Heart right ventricle (tissue), 16 donors: ENCODE data around the gene RFX3. TPM values are rescaled to one million over a fixed set of nuclear protein-coding genes. Genes with fewer than 3 reads are reported as not detected.

Experiments used
- ATAC-seq, 8 donors: fragments of 200-7000 bp; cut with Tn5 transposase; one replicate each; pipeline ENCODE4 v1.9.1; 2020; ENCODE audit warnings: mild to moderate bottlenecking in 8 of 8, moderate library complexity in 8 of 8, moderate number of reproducible peaks in 1 of 8
- DNase-seq, 2 donors: peaks; one replicate each; pipeline ENCODE4 v3.0.0-alpha.2; 2020
- H3K27ac ChIP-seq, 10 donors: fragments of 200-600 bp; sonication (generic) in 2 of 10; one replicate each; pipeline versions ENCODE4 v1.5.0 to v1.8.0; 2020 to 2022; ENCODE audit warnings: mild to moderate bottlenecking in 3 of 10
- H3K27me3 ChIP-seq, 7 donors: fragments of 200-600 bp; one replicate each; pipeline ENCODE4 v1.8.0; 2021 to 2022; ENCODE audit warnings: mild to moderate bottlenecking in 2 of 7
- H3K36me3 ChIP-seq, 9 donors: fragments of 200-600 bp; sonication (generic) in 1 of 9; one replicate each; pipeline versions ENCODE4 v1.5.0 to v1.8.0; 2020 to 2022; ENCODE audit warnings: mild to moderate bottlenecking in 2 of 9
- H3K4me1 ChIP-seq, 9 donors: fragments of 200-600 bp; sonication (generic) in 1 of 9; one replicate each; pipeline versions ENCODE4 v1.5.0 to v1.8.0; 2020 to 2022; ENCODE audit warnings: mild to moderate bottlenecking in 4 of 9
- H3K4me3 ChIP-seq, 10 donors: fragments of 200-600 bp; sonication (generic) in 2 of 10; one replicate each; pipeline versions ENCODE4 v1.5.0 to v1.8.0; 2020 to 2022; ENCODE audit warnings: mild to moderate bottlenecking in 7 of 10, moderate library complexity in 2 of 10
- H3K9me3 ChIP-seq, 11 donors: fragments of 200-600 bp in 10 of 11; sonication (generic) in 2 of 11; one replicate each; pipeline versions ENCODE4 v1.5.0 to v1.8.0; 2013 to 2022; ENCODE audit warnings: mild to moderate bottlenecking in 2 of 11, control low read depth in 1 of 11, moderate library complexity in 1 of 11
- WGBS, 2 donors: extraction: QIAGEN DNeasy Blood & Tissue Kit; methylation state at CpG; one replicate each; pipeline ENCODE4 v1.1.7; 2013; ENCODE audit warnings: inconsistent platforms in 1 of 2; 5-methylcytosine and 5-hydroxymethylcytosine counted together
- intact Hi-C, 10 donors: fragments of 100-400 bp; cut with DNase I; formaldehyde crosslinking; loops; one replicate each; pipeline versions ENCODE4 v1.11.1 to v1.14.2; 2022
- polyA plus RNA-seq, 2 donors: library from polyadenylated mRNA; stranded (reverse); fragments of 200-250 nt; gene quantifications; one replicate each; pipeline ENCODE4 v1.2.3, GENCODE V29; 2013
- total RNA-seq, 10 donors: library from RNA; stranded (reverse); fragmentation: NEBNext Ultra II Directional in 3 of 10; extraction: Animal tissue kit (Norgen Biotek cat#: 25700) in 3 of 10; gene quantifications; one replicate each; pipeline versions ENCODE4 v1.2.1 to v1.2.4, GENCODE V29; 2021 to 2023
- TF ChIP-seq, protein P1 (sequence below), 9 donors: fragments of 200-600 bp; sonication (generic) in 2 of 9; IDR thresholded peaks; one replicate each; pipeline versions ENCODE4 v1.5.0 to v1.8.0; 2021 to 2022; ENCODE audit warnings: antibody characterized with exemption in 9 of 9, mild to moderate bottlenecking in 5 of 9, moderate library complexity in 1 of 9
- donor health status: Arrhythmogenic right ventricular cardiomyopathy.
- donor health status: ischemic (EF 13 %, LVEDD 7.1; RV severe dilation, severe dysfunction).
- donor health status: healthy with polysubstance abuse.
- donor health status: DM: no; HTN: yes; CAD: no.
- donor health status: DM: no; HTN: no; CAD: no.
- donor health status: ischemic (EF 25% LVEDD 6.9; RV normal size, moderate dysfunction).
- donor health status: ischemic (EF 25% LVEDD 5.7; RV mildly dilated, moderate dysfunction).
- donor health status: healthy.
- donor health status: DM: yes; HTN: yes; CAD: no.
- donor health status: Ischemic cardiomyopathy.
- donor health status: ischemic (EF 35%, LVEDD 5.7; RV mildly dilated, moderate dysfunction).
- donor health status: nonischemic (EF 11% LVEDD 7.7; RV severe dilation, severe dysfunction).
- donor health status: DM: yes; HTN: yes; CAD: no.
- donor health status: PGD.
- donor health status: ischemic (EF 29% LVEDD 5.4; RV normal size, mild dysfunction).
- donor health status: nonischemic (EF 23%, LVEDD 6.1; RV moderate dilation, normal function).

The RFX3 gene
- total and polyA plus RNA-seq, 12 donors: 0.43 to 5.9 (median 3.5) TPM

DNA sequence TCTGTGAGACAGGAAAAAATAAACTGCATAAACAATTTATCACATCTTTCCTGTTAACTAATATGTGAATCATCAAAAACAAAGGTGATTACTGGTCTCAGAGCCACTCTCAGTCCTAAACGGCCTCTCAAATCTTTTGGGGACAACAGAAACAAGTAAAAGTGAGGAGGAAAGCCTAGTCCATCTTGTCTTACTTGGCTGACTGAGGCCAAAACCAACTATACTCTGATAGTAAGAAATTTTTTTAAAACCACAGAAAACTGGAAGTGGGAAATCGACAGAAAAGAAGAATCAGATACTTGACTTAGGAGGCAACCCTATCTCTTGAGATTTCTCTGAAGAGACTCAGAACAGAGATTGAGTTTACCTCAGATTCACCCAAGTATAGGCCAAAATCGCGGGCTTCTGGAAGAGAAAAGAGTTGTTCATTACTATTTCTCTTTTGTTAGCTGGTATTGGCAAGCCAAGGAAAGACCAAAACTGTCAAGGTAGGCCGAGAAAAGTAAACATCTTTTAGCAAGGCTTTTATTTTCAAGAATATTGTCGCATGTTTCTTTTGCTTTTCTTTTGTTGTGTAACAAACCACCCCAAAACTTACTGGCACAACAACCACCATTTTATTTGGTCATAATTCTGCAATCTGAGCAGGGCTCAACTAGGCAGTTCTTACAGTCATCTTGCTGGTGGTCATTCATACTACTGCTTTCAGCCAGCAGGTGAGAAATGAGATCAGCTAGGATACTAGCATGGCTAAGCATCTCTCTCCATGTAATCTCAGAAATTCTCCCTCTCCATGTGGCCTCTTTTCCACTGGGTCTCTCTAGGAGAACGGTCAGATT, 46.1 kb downstream of the RFX3 start:
- H3K4me1 ChIP-seq: peaks cover 0 to 20% (median 8%) of the 10 kb centered on the region in 9 donors

DNA sequence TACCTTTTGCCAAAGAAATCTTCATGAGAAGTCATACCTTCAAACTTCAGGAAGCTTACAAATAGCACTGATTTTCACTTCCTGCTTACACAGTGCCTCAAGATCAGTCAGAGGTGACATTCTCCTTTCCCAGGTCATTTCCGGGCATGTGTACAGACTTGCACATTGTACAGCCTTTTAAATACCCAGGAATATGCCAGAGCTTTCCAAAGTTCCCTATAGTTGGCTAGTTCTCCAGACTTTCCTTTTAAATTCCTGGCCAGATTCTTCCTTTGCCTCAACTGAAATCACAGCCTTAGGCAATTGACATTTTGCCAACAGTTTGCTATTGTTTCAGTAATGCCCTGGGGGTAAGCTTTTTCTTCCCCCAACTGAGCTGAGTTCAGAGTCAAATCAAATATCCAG, 47.2 kb downstream of the RFX3 start:
- Histone ChIP-seq H3K4me1 (peaks cover 0 to 24% (median 8%) of the 10 kb centered on the region in 9 donors), H3K9me3 (peaks cover 0 to 21% (median 11%) of the 10 kb centered on the region in 11 donors), H3K27ac (peak overlapping the region in 4 of 10 donors; percentile 17 to 38 (median 22)), H3K36me3 (peaks cover 0 to 6% (median 0%) of the 10 kb centered on the region in 9 donors), H3K4me3 (no peak overlapping the region), H3K27me3 (no peaks in the 10 kb centered on the region)
- TF ChIP-seq, protein P1, sequence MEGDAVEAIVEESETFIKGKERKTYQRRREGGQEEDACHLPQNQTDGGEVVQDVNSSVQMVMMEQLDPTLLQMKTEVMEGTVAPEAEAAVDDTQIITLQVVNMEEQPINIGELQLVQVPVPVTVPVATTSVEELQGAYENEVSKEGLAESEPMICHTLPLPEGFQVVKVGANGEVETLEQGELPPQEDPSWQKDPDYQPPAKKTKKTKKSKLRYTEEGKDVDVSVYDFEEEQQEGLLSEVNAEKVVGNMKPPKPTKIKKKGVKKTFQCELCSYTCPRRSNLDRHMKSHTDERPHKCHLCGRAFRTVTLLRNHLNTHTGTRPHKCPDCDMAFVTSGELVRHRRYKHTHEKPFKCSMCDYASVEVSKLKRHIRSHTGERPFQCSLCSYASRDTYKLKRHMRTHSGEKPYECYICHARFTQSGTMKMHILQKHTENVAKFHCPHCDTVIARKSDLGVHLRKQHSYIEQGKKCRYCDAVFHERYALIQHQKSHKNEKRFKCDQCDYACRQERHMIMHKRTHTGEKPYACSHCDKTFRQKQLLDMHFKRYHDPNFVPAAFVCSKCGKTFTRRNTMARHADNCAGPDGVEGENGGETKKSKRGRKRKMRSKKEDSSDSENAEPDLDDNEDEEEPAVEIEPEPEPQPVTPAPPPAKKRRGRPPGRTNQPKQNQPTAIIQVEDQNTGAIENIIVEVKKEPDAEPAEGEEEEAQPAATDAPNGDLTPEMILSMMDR (IDR thresholded peaks at IDR 0.05): no peak
- intact Hi-C loops: loop anchor here in 1 of 10 donors (10.0 kb wide), 1 partner anchor 46 kb away; the partner anchor contains the start of gene RFX3
- 71 to 81% methylated on average over 1 of the region's 1 CpG for WGBS, 2 donors
- no peak for DNase-seq
- peak in 7 of 8 donors; percentile 23 to 84 (median 58) for ATAC-seq

More for the DNA sequence above, 46.1 kb downstream of the RFX3 start:
- WGBS, 2 donors: 93% methylated on average over 7 of the region's 7 CpGs
- peaks cover 0 to 18% (median 0%) of the 10 kb centered on the region in 9 donors for H3K36me3 ChIP-seq
- intact Hi-C loops: loop anchor here in 1 of 10 donors (10.0 kb wide), 1 partner anchor 45 kb away; the partner anchor contains the start of gene RFX3
- no peak for ATAC-seq
- no peaks in the 10 kb centered on the region for H3K27me3 ChIP-seq
- peaks cover 0 to 21% (median 11%) of the 10 kb centered on the region in 11 donors for H3K9me3 ChIP-seq
- H3K4me3 ChIP-seq: no peak overlapping the region
- TF ChIP-seq, protein P1 (IDR thresholded peaks at IDR 0.05): no peak
- H3K27ac ChIP-seq: peak overlapping the region in 3 of 10 donors; percentile 19 to 38 (median 26)
- no peak for DNase-seq

DNA sequence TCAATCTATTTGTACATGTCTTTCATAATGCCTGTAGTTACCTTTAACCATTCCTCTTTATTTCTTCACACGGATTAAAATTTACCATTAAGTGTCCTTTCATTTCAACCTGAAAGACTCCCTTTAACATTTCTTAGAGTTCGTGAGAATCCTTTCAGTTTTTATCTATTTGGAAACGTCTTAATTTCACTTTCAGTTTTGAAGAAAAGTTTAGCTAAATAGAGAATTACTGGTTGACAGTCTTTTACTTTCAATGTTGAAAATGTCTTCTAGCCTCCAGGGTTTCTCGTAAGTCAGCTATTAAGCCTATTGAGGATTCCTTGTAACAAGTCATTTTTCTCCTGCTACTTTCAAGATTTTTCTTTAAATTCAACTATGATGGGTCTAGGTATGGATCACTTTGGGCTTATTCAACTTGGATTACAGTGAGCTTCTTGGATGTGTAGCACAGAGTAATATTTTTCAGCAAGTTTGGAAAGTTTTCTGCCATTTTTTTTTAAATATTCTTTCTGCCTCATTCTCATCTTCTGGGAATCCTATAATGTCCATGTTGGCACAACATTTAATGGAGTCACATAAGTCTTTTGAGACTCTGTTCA, 48.5 kb downstream of the RFX3 start:
- ATAC-seq: no peak
- H3K36me3 ChIP-seq: no peaks in the 10 kb centered on the region
- peaks cover 0 to 34% (median 8%) of the 10 kb centered on the region in 9 donors for H3K4me1 ChIP-seq
- 77 to 90% methylated on average over 4 of the region's 4 CpGs for WGBS, 2 donors
- DNase-seq: no peak
- TF ChIP-seq, protein P1 (IDR thresholded peaks at IDR 0.05): no peak
- H3K4me3 ChIP-seq: no peak overlapping the region
- intact Hi-C loops: loop anchor here in 1 of 10 donors (10.0 kb wide), 1 partner anchor 47 kb away; the partner anchor contains the start of gene RFX3
- H3K9me3 ChIP-seq: peaks cover 0 to 21% (median 11%) of the 10 kb centered on the region in 11 donors
- H3K27me3 ChIP-seq: no peaks in the 10 kb centered on the region
- H3K27ac ChIP-seq: peak overlapping the region in 2 of 10 donors; percentile 8 to 71
